Measurements from ENCODE around the gene PDSS2. TPM values are rescaled to one million over a fixed set of nuclear protein-coding genes. Genes with fewer than 3 reads are reported as not detected.

The PDSS2 gene
- total RNA-seq, 1 experiment from 2014 or later, result 16.1 TPM

DNA sequence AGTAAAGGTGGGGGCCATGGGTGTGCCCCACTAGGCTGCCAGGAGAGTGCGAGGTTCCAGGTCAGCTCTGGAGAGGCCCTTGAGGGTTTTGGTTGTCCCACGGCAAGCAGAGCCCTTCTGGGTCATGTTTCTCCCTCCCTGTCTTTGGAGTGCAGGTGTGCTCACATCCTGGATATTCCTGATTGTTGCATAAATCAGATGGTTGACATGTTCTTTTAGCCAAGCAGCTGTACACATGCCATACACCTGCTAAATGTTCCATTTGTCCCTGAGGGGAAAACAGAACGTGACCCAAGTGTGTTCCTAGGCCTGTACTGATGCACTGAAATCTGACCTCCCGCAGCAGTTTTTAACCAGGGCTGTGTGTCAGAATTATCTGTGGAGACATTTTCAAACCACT, 266.5 kb downstream of the PDSS2 start:
- TF ChIP-seq, protein P1, sequence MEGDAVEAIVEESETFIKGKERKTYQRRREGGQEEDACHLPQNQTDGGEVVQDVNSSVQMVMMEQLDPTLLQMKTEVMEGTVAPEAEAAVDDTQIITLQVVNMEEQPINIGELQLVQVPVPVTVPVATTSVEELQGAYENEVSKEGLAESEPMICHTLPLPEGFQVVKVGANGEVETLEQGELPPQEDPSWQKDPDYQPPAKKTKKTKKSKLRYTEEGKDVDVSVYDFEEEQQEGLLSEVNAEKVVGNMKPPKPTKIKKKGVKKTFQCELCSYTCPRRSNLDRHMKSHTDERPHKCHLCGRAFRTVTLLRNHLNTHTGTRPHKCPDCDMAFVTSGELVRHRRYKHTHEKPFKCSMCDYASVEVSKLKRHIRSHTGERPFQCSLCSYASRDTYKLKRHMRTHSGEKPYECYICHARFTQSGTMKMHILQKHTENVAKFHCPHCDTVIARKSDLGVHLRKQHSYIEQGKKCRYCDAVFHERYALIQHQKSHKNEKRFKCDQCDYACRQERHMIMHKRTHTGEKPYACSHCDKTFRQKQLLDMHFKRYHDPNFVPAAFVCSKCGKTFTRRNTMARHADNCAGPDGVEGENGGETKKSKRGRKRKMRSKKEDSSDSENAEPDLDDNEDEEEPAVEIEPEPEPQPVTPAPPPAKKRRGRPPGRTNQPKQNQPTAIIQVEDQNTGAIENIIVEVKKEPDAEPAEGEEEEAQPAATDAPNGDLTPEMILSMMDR (conservative IDR thresholded peaks at IDR 0.05; ENCODE audit: low read depth, low read length), result no peak
- no peak for TF ChIP-seq EZH2 (IDR thresholded peaks at IDR 0.05; ENCODE audit: borderline replicate concordance, low read depth, low read length, poor library complexity, severe bottlenecking)
- H3K36me3 ChIP-seq (ENCODE audit: insufficient read depth, low read length, poor library complexity, severe bottlenecking), result no peaks in the 10 kb centered on the region
- CTCF ChIA-PET, result no interaction called here
- no peak overlapping the region for H3K4me3 ChIP-seq (ENCODE audit: low read depth, low read length, poor library complexity, severe bottlenecking)
- intact Hi-C loops (cut with micrococcal nuclease; ENCODE audit: unreplicated experiment), result loop anchor here (10.0 kb wide), 1 partner anchor 1522 kb away; no protein-coding TSS in a partner anchor
- H3K4me1 ChIP-seq (ENCODE audit: insufficient read depth, low read length, poor library complexity, severe bottlenecking), result no peaks in the 10 kb centered on the region
- POLR2A ChIA-PET (ENCODE audit: low non-redundant PET), result no interaction called here
- H3K9me3 ChIP-seq (ENCODE audit: low read depth, low read length, poor library complexity, severe bottlenecking), result no peaks in the 10 kb centered on the region
- DNase-seq (ENCODE audit: low spot score), result no peak
- BruUV-seq (replicated peaks), result no TSS peak
- H3K27ac ChIP-seq (ENCODE audit: low read depth, low read length, poor library complexity, severe bottlenecking), result no peak overlapping the region
- no peaks in the 10 kb centered on the region for H3K27me3 ChIP-seq (replicated peaks; ENCODE audit: insufficient read depth, low read depth, low read length, poor library complexity)

- Histone ChIP-seq H3K4me3 (ENCODE audit: low read depth, low read length, poor library complexity, severe bottlenecking) (no peak overlapping the region), H3K27me3 (replicated peaks; ENCODE audit: insufficient read depth, low read depth, low read length, poor library complexity) (no peaks in the 10 kb centered on the region), H3K9me3 (ENCODE audit: low read depth, low read length, poor library complexity, severe bottlenecking) (no peaks in the 10 kb centered on the region), H3K36me3 (ENCODE audit: insufficient read depth, low read length, poor library complexity, severe bottlenecking) (no peaks in the 10 kb centered on the region), H3K4me1 (ENCODE audit: insufficient read depth, low read length, poor library complexity, severe bottlenecking) (no peaks in the 10 kb centered on the region), H3K27ac (ENCODE audit: low read depth, low read length, poor library complexity, severe bottlenecking) (no peak overlapping the region)
- BruUV-seq (replicated peaks), result no TSS peak
- ChIA-PET CTCF (no interaction called here), POLR2A (ENCODE audit: low non-redundant PET) (no interaction called here)
- no peak for TF ChIP-seq EZH2 (IDR thresholded peaks at IDR 0.05; ENCODE audit: borderline replicate concordance, low read depth, low read length, poor library complexity, severe bottlenecking)
- TF ChIP-seq, protein P1 (conservative IDR thresholded peaks at IDR 0.05; ENCODE audit: low read depth, low read length), result no peak
- intact Hi-C loops (cut with micrococcal nuclease; ENCODE audit: unreplicated experiment), result no loop called here
- DNase-seq (ENCODE audit: low spot score), result no peak
Observed at GRCh38 chr6:107187630-107188029, 271.7 kb downstream of the PDSS2 start.

DNA sequence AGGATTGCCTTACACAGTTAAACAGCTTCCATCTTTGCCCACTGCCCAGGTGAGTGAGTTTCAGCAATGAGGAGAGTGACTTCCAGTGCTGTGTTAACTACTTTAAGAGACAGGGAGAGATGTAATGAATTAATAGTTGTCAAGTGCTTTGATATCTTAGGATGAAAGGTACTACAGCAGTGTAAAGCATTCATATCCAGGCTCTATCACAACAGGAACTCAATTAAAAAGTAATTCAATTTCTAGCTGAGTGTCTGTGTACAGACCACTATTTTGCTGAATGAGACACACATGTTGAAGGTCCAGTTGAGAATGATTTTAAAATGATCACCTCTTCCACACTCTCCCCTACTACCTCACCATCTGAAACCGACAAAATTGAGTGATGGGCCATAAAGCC, 273.3 kb downstream of the PDSS2 start:
- ChIA-PET CTCF (no interaction called here), POLR2A (ENCODE audit: low non-redundant PET) (no interaction called here)
- intact Hi-C loops (cut with micrococcal nuclease; ENCODE audit: unreplicated experiment), result no loop called here
- H3K36me3 ChIP-seq (ENCODE audit: insufficient read depth, low read length, poor library complexity, severe bottlenecking), result no peaks in the 10 kb centered on the region
- no TSS peak for BruUV-seq (replicated peaks)
- no peak for TF ChIP-seq EZH2 (IDR thresholded peaks at IDR 0.05; ENCODE audit: borderline replicate concordance, low read depth, low read length, poor library complexity, severe bottlenecking)
- TF ChIP-seq, protein P1 (conservative IDR thresholded peaks at IDR 0.05; ENCODE audit: low read depth, low read length), result no peak
- H3K27ac ChIP-seq (ENCODE audit: low read depth, low read length, poor library complexity, severe bottlenecking), result no peak overlapping the region
- H3K27me3 ChIP-seq (replicated peaks; ENCODE audit: insufficient read depth, low read depth, low read length, poor library complexity), result no peaks in the 10 kb centered on the region
- DNase-seq (ENCODE audit: low spot score), result no peak
- no peak overlapping the region for H3K4me3 ChIP-seq (ENCODE audit: low read depth, low read length, poor library complexity, severe bottlenecking)
- no peaks in the 10 kb centered on the region for H3K4me1 ChIP-seq (ENCODE audit: insufficient read depth, low read length, poor library complexity, severe bottlenecking)
- no peaks in the 10 kb centered on the region for H3K9me3 ChIP-seq (ENCODE audit: low read depth, low read length, poor library complexity, severe bottlenecking)
